HS-27A (cell line): ENCODE results near the gene SENP1.

ENCODE experiments used
- DNase-seq: peaks from one replicate; pipeline ENCODE4 v3.0.0-alpha.2; 2012; ENCODE audit warnings: low read depth, missing footprints

Gene SENP1

DNA sequence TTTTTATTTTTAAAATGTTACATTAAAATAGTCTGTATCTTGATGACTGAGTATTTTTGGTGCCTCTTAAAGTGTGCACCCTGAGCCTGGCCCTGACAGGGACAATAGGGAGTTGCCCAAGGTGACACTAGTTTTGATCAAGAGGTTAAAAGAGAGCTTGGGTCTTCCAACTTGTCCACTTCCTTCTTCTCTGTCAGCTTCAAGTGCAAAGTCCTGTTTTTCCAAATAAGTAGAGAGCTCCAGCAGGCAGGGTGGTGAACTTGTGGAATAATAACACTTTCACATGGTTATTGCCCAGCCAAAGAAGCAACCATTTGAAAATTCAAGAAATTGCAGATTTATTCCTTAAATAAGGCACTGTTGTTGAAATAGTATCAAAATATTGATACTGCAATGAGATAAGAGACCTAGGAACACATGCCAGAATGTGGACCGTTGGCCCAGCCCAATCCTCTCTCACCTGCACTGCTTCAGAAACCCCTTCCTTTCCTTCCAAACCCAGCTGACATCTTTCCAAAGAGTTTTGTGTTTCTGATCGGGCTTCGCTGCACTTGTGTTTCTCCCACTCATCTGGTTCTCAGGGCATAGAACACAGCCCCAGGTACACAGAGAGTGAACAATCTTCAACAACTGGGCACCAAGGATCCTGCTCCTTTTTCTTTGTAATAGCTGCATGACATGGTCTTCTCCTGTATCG lies 87.8 kb downstream of the SENP1 start:
- no peak for DNase-seq

DNA sequence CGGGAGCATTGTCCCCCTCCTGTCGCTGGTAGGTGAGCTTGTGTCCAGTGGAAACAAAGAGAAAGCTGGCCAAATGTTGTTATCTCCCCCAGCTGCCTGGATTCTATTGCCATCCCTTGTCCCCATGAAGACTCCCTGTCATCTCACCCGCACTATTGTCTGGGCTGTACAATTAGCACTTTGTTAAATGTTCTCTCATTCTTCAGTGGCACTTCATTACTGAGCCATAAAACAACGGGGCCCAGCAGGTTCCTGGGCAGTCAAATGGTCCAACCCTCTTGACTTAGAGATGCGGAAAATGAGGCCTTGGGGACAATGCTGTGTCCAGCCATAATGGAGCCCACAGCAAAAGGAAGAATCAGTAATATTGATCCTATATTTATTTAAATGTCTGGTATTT lies 88.4 kb downstream of the SENP1 start:
- DNase-seq: no peak

DNA sequence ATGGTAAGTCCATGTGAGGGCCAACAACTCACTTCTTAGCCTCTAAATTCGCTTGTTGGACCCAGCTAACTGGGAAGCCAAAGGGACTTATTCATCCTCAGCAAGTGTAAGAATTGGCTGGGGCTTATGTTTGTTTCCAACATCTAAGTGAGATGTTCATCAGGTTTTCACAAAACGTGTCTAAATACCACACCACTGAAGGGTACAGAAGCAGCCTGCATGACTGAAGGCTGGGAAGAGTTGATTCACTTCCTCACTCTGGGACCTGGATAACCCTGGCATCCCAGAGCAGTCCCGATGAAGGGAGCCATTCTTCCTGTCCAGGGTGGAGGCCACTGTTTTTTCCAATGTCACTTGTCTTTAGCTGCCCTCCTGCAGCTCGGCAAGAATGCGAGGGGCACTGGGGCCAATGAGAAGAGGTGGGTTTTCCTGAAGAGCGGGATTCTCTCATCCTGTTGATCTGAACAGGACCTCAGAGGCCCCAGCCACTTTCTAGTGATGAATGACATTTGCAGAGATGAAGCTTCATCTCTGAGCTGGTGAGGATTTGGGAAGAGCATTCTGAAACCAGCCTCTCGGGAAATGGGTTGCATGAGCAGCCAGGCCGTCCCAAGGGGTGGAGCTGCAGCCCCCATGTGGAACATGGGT lies 89.4 kb downstream of the SENP1 start:
- no peak for DNase-seq

DNA sequence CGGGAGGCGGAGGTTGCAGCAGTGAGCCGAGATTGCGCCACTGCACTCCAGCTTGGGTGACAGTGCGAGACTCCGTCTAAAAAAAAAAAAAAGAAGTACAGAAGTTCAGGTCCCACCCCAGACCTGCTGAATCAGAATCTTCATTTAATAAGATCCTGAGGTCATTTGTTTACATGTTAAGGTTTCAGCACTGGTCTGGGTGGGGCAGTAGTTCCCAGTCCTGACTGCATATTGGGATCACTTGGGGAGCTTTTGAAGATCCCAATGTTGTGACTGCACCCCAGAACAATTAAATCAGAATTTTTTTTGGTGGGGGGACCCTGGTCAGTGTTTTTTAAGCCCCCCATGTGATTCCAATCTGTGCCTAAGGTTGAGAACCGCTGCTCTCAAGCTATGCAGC lies 89.9 kb downstream of the SENP1 start:
- DNase-seq: no peak

DNA sequence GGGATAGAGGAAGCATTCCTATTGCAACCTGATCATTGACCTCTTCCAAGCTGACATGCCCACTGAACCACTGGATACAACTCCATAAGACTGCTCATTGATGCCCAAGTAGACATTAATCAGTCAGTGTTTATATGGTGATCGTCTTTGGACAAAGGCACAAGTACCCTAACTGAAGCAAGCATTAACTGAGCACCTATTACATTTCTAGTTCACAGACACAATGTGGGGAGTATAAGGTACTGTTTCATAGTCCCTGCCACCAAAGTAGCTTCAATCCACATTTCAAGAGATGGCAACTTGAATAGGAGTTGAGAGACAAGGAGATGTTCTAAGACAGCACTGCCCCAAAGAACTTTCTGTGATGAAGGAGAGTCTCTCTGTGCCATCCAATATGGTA lies 90.8 kb downstream of the SENP1 start:
- no peak for DNase-seq

DNA sequence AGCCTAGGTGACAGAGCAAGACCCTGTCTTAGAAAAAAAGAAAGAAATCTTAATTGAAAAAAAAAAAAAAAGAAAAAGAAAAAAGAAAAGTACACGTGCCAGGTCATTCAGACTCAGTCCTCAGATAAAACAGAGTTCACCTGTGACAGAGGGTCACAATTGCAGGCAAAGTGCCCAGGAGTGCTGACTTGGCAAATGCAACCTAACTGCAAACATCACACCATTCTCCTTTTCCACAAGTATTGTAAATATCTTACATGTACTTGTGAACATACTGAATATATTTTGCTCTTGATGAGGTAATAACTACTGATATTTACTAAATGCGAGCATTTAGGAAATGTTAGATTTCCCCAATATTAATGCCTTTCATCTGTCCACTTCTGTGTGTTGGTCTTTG lies 92.6 kb downstream of the SENP1 start:
- no peak for DNase-seq

DNA sequence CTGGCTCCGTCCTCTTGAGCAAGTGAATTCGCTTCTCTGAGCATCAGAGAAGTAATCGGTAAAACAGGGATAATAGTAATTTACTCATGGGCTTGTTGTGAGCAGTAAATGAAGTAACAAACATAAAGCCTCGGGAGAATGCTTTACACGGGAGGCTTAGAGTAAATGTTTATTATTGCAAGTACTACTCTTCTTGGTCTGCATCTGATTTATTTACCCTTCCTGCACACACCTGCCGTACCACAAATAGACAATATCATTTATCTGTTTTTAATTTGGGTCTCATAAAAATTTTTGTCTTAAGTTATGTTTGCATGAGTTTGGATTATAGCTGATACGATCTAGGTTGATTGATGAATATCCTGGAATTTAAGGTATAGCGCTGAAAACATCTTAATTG lies 93.8 kb downstream of the SENP1 start:
- no peak for DNase-seq

DNA sequence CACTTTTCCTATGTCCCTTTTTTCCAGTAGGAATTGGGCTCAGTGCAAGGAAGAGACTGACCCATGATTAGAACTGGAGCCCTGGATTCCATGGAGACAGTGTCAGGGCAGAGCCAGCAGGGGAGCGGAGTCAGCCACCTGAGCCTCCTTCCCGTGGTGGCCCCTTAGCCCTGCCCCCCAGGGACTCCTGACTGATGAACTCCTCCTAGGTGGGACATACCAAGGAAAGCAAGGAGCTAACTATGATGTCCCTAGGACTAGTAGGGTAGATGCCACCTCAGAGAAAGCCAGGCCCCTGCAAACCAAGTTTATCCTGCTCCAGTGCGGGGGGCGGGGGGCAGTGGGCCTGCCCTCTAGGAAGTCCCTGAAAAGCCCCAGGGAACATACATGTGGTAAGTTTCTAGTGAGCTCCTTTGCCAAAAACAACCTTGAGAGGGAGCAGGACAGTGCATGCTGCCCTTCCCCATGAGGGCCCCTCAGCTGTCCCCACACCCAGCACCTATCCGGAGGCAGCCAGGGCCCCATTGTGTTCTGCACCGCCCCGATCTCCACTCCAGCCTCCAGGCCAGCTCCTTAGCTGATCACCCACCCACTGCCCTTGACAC lies 95.4 kb downstream of the SENP1 start:
- no peak for DNase-seq

DNA sequence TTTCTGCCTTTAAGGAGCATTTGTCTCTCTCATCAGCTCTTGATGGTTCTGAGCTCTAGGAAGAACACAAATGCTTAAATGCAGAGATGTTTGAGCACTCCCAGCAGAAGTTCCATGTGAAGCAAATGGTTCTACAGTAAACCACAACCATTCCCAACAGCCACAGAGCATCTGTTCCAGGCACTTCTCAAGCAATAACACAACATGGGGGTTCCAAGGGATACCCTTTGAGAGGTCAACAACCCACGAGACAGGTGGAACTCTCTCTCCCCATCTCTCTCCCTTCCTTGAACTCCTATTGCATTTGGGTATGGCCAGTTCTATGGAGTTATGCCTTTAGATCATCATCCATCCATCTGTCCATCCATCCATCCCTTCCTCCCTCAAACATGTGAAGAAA lies 96.4 kb downstream of the SENP1 start:
- no peak for DNase-seq

DNA sequence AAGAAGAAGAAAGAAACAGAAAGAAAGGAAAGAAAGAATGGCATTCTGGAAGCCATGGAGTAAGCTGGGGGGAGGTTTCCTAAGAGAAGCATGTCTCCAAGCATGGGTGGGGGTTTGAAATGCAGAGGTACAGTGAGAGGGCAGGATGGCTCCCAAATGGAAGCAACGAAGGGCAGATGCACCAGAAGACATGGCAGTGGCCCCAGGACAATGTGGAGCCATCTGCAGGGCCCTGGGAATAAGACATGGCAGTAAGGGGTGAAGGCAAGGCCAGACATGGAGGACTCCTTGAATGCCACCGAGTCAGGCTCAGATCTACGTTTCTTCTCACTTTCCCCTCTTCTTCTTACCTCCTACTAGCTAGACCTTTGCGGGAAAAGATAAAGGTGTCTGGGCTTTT lies 96.9 kb downstream of the SENP1 start:
- DNase-seq: no peak

DNA sequence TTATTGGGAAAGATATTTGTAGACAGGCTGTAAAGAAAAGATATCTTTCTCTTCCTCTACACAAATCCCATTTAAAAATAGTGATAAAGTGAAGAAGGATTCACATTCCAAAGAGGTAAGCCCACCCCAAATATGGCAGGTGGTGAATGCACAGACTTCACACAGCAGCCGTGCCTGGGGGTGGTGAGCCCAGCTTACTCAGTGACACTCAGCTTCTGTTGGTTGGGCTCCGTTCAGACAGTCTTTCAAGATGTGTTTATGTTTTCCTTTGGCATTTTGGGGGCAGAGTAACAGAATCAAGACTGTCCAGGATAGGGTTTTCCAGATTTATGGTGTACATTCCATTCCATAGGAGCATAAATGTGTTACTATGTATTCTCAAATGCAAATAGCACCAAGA lies 97.5 kb downstream of the SENP1 start:
- no peak for DNase-seq

DNA sequence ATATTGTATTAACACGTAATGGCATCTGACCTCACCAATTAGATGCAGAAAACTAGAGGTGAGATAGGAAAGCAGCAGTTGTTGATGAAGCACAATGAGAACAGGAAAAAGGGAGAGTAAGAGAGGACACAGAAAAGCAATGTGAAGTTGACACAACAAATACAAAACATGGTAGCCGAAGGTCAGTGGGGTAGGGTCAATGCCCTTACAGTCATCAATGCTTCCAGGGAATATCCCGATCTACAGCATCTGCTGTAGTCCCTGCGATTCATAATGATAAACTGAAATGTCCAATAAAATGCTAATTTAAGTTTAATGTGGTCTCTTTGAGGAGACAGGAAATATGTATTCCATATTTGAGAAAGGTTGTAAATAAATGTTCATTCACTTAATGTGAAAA lies 98.7 kb downstream of the SENP1 start:
- no peak for DNase-seq

DNA sequence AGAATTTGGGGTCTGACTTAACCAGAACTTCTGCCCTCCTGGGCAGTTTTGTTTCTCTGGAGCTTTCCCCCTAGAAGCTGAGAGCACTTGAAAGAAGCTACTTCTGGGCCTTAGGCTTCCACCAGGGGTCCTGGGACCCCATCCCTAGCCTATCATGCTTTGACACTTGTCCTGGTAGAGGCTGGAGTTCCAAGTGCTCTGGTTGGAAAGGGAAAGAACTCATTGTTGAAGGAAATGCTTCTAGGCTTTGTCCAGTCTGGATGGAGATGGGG lies 100.2 kb downstream of the SENP1 start:
- DNase-seq: no peak

DNA sequence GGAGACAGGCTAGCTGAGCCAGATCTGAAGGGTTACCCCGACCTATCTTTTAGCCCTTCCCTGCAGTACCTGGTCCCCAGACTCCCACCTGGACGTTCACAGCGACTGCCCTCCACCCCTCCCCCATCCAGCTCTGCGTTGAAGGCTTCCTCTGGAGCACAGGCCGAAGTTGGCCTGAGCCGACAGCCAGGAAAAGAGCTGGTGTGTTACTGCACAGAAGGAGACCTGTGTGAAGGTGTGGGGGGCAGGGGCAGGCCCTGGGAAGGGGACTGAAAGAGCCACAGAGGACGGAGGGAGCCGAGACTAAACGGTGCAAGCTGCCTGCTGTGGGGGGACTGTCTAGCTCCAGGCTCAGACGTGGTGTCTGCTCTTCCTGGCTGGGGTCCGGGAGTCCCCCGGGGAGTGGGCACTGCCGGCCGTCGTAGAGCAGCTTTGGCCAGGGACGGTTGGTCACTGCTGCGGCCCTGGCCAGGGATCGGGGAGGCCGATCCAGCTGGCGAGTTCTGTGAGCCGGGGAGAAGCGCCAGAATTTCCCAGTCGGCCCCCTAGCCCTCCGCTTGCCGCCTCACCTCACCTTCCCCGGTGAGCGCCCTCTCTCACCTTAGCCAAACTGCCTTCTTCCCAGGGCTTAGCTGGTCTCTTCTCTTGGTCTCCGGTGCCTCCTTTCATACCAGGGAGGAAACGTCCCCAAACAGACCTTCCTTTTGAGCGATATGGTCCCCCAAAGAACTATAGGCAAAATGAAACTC lies 100.7 kb downstream of the SENP1 start:
- no peak for DNase-seq

DNA sequence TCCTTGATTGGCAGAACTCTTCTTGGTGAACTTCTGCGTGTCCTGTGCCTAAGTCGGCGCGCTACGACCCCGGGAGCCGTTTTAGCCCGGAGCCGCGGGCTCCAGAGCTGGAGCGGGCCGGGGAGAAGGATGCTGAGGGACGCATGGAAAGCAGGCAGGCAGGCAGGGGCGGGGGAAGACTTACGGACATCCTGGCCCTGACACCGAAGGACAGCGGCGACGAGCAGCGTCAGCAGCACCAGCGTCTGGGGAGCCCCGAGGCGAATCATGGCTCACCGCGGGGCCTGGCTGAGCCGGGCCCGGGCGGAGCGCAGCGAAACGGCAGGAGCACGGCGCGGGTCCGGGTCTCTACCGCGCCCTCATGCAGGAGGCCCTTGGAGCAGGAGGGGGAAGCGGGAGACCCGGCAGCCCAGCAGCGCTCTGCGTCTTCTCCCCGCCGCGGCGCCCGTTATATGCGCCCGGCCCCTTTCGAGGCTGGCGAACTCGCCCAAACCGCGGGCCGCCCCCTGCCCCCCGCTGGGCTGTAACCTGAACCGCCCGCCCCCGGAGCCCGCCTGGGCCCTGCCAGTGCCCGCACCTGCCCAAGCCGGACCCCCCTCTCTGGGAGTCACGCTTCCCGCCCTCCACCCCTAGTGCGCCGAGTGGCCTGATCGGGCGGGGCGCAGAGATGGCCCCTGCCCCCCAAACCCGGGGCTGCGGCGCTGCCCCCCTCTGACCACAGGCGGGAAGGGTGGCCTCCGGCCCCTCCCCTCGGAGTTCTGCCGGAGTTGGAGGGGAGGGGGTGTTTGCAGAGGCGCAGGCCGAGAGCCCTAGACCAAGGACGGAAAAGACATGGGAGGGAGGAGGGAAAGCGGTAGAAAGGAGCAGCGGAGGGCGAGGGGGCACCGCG lies 101.6 kb downstream of the SENP1 start, which contains the start of gene COL2A1:
TSS of gene COL2A1 (minus strand) at position 424 of the 889 bp plus-strand sequence. CDS start at position 269, 155 bp downstream.
- no peak for DNase-seq

DNA sequence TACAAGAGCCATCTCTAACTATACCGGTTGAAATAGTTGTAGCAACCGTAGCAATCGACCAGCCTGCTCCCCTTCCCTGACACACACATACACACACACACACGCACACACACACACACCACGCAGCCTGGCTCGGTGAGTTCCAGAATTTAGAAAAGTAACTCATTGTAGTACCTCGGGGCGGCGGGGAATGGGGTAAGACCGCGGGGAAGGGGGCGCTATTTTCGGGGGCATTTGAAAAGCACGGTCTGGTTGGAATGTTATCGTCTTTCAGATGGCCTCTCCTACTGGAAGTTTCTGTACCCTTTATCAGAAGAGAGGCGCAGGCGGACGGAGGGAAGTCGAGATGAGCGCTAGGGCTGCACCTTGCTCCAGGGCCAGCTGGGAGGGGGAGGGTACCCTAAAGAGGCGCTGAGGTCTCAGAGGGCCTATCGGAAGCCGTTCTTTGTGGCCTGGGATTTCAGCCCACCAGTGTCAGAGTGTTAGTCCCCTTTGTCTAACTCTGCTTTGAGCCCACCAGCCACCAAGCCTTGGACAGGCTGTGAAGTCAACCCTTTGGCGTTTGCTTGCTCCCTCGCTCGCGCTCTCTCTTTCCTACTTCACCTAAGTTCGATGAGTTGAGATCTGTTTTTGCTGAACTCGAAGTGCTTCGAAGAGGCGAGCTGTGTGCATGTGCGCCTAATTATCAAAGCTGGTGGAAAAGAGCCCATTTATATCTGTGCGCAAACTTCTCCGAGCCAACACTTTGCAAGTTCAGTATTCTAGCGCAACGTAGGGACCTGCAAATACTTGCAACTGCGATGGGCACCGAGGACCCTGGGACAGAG lies 102.4 kb downstream of the SENP1 start:
- DNase-seq: no peak

DNA sequence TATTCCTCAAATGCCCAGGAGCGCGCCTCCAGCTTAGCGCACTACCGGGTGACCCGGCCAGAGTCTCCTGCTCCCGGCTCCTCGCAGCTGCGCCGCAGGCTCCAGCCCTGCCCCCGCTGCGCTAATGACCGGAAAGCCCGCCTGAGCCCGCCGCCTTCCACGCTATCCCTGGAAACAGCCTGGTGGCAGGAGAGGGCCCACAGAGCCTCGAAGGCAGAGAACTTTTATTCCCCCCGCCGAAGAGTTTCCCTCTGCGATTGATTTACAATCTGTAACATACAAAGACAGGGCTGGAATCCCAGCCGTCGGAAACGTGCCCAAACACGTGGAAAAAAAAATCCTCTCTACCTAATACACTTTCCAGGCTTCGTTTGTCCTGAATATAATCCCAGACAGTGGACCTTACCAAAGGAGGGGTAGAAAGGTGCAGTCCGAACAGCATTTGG lies 103.1 kb downstream of the SENP1 start:
- no peak for DNase-seq

DNA sequence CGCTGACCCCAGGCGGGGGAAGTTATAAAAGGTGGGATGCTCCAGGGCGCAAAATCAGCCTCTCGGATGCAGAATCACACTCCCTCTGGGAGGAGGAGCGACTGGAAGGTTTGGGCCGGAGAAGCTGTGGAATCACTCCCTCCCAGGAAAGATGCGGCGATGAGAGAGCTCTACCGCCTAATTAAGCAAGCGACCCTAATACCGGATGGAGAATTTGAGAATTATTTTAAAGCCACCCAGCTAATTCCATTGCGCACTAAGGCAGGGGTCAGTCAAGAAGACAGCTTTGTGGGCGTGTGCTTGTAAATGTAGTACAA lies 103.5 kb downstream of the SENP1 start:
- DNase-seq: no peak

DNA sequence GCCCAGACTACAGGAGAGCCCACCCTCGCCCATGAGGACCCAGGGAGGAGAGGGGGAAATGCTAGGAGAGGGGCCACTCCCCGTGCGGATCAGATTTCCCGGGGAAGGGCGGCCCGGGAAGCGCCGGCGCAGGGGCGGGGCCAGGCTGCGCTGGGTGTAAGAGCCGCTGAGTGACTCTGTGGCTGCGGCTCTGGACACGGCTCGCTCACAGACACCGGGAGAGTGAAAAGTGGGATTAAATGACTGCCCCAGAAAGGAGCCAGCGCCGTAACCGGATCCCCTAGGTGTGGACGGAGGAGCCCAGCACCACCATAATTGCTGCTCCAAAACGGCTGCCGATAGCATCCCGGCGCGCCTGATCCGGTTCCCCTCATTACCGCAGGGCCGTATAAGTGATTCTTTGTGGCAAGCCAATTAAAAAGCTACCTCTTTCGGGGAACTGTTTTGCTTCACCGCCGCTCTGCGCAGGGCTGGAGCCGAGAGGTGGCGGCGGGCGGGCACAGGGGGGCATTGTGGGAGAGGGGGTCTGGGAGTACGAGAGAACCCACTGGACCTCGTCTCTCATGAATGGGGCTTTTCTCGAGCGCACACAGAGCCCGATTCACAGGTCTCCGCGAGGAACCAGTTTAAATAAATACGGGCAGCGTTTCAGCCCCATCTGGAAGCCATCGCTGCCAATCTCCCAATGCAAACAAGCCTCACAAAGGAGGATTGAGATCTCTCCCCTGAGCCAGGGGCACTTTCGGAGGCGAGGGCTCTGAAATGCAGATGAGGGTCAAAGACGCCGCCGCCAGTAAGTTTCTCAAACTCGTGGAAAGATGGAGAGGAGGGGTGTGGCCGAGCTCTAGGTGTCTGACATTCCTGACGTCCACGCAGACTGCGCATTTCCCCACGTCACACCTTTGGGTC lies 104.1 kb downstream of the SENP1 start:
- DNase-seq: no peak

DNA sequence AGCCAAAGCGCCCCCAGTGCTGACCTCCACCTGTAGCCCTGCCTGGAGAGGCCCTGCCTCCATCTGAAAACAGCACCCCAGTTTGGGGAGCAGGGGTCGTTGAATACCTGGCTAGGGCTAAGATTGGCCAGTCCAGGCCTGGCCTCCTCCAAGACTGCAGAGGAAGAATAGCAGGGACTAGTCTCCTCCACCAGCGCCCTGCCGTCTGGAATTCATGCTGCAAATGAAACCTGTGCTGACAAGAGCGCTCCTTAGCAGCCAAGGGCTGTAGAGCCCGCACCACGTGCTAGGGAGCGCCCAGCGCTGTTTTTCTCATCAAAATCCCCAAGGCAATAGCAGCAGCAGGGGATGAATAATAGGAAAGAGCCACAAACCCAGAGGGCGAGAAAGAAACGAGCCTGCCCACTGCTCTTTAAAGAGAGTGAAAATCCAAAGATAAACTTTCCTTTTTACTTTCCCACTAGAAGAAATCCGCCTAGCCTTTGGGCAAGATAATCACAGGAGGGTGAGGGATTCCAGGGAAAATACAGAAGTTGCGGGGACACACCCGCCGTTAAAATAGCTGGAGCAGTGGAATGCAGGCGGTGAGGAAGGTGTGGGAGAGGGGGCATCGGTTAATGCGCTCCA lies 104.9 kb downstream of the SENP1 start:
- DNase-seq: no peak
